Stomach smooth muscle (tissue), 2 donors: ENCODE measurements around the gene PRCD.
A peak's percentile ranks its signal among the peaks of the same experiment; 100 is the strongest.

Source experiments
- H3K27ac ChIP-seq: one replicate; pipeline ENCODE4 v1.7.0; 2013; ENCODE audit warnings: mild to moderate bottlenecking, low read length, inconsistent platforms
- H3K27me3 ChIP-seq, 2 donors: one replicate each; pipeline ENCODE4 v1.7.0; 2013; ENCODE audit warnings: low read length in 2 of 2; ENCODE audit not compliant: insufficient read depth in 2 of 2, control insufficient read depth in 1 of 2
- H3K36me3 ChIP-seq, 2 donors: one replicate each; pipeline ENCODE4 v1.7.0; 2013; ENCODE audit warnings: low read length in 2 of 2; ENCODE audit not compliant: control insufficient read depth in 2 of 2, insufficient read depth in 2 of 2
- H3K4me1 ChIP-seq: one replicate; pipeline ENCODE4 v1.7.0; 2013; ENCODE audit warnings: low read length; ENCODE audit not compliant: control insufficient read depth, insufficient read depth
- H3K4me3 ChIP-seq, 2 donors: one replicate each; pipeline ENCODE4 v1.7.0; 2013; ENCODE audit warnings: low read length in 2 of 2
- H3K9ac ChIP-seq, 2 donors: one replicate each; pipeline ENCODE4 v1.7.0; 2013; ENCODE audit warnings: low read length in 2 of 2, mild to moderate bottlenecking in 1 of 2
- H3K9me3 ChIP-seq, 2 donors: one replicate each; pipeline ENCODE4 v1.7.0; 2013; ENCODE audit warnings: low read length in 2 of 2; ENCODE audit not compliant: control insufficient read depth in 2 of 2
- donor health status: healthy.
- donor health status: Pancreatic carcinoma.

Gene PRCD, protein sequence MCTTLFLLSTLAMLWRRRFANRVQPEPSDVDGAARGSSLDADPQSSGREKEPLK

DNA sequence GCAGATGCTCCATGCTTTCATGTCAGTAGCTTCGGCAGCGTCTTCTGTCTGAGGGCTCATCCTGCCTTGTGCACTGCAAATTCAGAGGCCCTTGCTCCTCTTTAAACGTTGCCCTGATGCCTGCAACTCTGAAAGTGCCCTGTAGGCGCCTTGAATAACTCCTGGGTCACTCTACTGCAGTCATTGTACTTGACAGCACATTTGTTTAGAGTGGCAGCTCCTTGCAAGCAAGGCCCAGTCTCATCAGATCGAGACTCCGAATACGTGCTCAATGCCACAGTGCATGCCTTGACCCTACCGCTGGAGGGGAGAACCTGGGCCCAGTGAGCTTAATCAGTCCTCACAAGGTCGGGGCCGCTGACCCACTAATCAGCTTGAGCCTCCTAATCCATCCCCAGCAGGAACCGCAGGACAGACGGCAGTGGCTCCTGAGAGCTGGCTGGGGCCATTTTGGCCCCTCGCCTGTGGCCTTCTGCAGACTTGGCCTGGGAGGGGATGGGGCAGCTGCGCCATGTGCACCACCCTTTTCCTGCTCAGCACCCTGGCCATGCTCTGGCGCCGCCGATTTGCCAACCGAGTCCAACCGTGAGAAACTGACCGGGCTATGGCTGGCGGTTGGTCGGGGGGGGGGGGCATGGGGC is at the start of gene PRCD:
Gene PRCD (plus strand): TSS at position 414 of the 641 bp plus-strand sequence. CDS start 98 bp downstream, at position 512.
- Histone ChIP-seq H3K36me3 (no peaks in the 10 kb centered on the region), H3K27me3 (peaks cover 23 to 45% of the 10 kb centered on the region in 2 donors), H3K9me3 (no peaks in the 10 kb centered on the region), H3K4me1 (peaks cover 44% of the 10 kb centered on the region), H3K27ac (no peak within 1 kb of the TSS), H3K9ac (peak within 1 kb of the TSS; percentile 66 to 75), H3K4me3 (peak within 1 kb of the TSS; percentile 74 to 78)

DNA sequence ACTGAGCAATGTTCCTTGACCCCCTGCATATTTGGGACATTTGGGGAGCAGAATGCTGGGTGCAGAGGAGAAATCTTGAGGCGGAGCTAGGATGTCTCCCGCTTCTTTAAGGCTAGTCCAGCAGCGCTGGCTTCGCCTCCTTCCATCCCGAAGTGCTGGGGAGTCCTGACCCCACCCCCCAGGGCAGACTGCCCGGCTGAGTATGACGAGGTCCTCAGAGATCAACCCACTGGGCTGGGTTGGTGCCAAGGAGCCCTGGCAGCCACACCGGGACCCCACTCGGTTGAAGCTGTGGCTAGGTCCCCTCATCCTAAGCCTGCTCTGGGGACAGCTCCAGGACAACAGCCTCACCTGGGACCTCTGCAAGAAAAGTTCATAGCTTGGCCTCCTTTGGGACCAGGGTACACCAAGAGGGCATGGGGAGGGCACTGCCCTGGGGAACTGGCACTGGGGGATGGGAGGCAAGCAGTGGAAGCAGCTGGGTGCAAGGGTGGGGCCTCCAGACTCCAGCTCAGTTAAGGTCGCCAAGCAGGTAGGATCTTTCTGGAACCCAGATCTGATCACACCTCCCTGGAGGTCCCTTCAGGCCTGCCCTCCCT is 49.6 kb upstream of the PRCD start:
- no peaks in the 10 kb centered on the region for H3K9me3 ChIP-seq
- peaks cover 9% of the 10 kb centered on the region for H3K4me1 ChIP-seq
- no peak overlapping the region for H3K9ac ChIP-seq
- no peaks in the 10 kb centered on the region for H3K27me3 ChIP-seq
- no peaks in the 10 kb centered on the region for H3K36me3 ChIP-seq
- no peak overlapping the region for H3K4me3 ChIP-seq
- no peak overlapping the region for H3K27ac ChIP-seq

- Histone ChIP-seq H3K4me3 (no peak overlapping the region), H3K9ac (no peak overlapping the region), H3K36me3 (no peaks in the 10 kb centered on the region), H3K9me3 (no peaks in the 10 kb centered on the region), H3K27me3 (no peaks in the 10 kb centered on the region), H3K27ac (no peak overlapping the region), H3K4me1 (peaks cover 9% of the 10 kb centered on the region)
Measured at GRCh38 chr17:76491271-76492122, 48.3 kb upstream of the PRCD start.

GRCh38 chr17:76492123-76492988 is 47.5 kb upstream of the PRCD start:
- Histone ChIP-seq H3K4me1 (peaks cover 13% of the 10 kb centered on the region), H3K36me3 (no peaks in the 10 kb centered on the region), H3K27ac (no peak overlapping the region), H3K4me3 (no peak overlapping the region), H3K9me3 (no peaks in the 10 kb centered on the region), H3K27me3 (no peaks in the 10 kb centered on the region), H3K9ac (no peak overlapping the region)

DNA sequence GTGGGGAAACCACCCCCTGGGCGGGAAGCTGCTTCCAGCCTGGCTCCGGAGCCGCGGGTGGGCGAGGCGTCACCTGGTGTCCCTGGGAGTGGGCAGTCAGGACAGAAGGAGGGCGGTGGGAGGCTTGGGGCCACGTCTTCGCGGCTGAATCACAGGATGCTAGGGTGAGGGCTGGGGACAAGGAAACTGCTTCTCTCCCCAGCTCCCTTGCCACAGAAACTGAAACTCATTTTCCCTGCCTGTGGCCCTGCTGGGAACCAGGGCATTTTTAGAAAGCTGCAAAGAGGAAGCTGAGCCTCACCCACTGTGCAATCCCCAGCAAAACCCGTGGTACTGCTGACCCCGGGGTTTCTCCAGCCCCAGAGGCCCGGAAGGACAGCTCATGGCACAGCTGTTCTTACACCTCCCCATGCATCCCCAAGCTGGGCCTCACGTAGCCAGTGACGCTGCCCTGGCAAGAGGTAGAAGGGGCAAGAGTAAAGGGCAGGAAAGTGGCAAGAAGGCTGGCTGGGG is 46.8 kb upstream of the PRCD start:
- H3K36me3 ChIP-seq: no peaks in the 10 kb centered on the region
- H3K27ac ChIP-seq: no peak overlapping the region
- H3K27me3 ChIP-seq: no peaks in the 10 kb centered on the region
- H3K4me1 ChIP-seq: peaks cover 20% of the 10 kb centered on the region
- H3K9me3 ChIP-seq: no peaks in the 10 kb centered on the region
- H3K9ac ChIP-seq: no peak overlapping the region
- H3K4me3 ChIP-seq: no peak overlapping the region

DNA sequence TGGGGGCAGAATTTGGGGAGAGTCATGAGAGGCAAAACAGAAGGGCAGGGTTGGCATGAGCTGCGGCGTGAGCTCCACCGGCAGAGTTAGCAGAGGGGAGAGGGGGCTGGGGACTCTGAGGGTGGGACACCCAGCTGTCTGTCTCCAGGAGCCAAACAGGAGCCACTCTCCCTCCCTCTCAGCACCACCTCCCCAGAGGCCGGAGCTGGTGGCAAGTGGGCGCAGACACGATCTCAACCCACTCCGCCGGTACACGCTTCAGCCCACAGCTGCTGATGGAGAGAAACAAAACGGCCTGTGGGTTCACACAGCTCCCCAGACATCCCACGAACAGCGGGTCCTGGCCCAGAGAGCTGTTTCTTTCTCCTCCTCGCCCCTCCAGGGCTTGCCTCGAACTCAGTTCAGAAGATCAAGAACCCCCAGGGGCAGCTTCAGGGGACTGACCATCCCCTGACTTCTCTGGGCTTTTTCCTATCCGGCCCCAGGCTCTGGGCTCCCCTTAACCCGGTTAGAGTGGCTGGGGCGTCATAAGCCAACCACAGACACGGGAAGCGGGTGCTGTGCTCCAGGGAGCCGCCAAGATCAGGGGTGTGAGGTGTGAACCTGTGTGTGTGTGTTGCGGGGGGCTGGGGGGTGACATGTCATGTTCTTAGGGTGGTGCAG is 46.2 kb upstream of the PRCD start:
- Histone ChIP-seq H3K36me3 (no peaks in the 10 kb centered on the region), H3K27me3 (no peaks in the 10 kb centered on the region), H3K4me1 (peaks cover 26% of the 10 kb centered on the region), H3K9ac (no peak overlapping the region), H3K27ac (no peak overlapping the region), H3K4me3 (no peak overlapping the region), H3K9me3 (no peaks in the 10 kb centered on the region)

GRCh38 chr17:76495663-76496400 is 44.0 kb upstream of the PRCD start:
- Histone ChIP-seq H3K36me3 (no peaks in the 10 kb centered on the region), H3K9ac (peak overlapping the region in 1 of 2 donors; percentile 13), H3K9me3 (no peaks in the 10 kb centered on the region), H3K27me3 (no peaks in the 10 kb centered on the region), H3K4me1 (peaks cover 44% of the 10 kb centered on the region), H3K4me3 (no peak overlapping the region), H3K27ac (no peak overlapping the region)

GRCh38 chr17:76496464-76496863 is 43.4 kb upstream of the PRCD start:
- Histone ChIP-seq H3K27ac (no peak overlapping the region), H3K4me1 (peaks cover 50% of the 10 kb centered on the region)

GRCh38 chr17:76497699-76497978 is 42.2 kb upstream of the PRCD start:
- no peaks in the 10 kb centered on the region for H3K9me3 ChIP-seq
- no peak overlapping the region for H3K4me3 ChIP-seq
- peaks cover 59% of the 10 kb centered on the region for H3K4me1 ChIP-seq
- peak overlapping the region in 1 of 2 donors; percentile 29 for H3K9ac ChIP-seq
- H3K36me3 ChIP-seq: no peaks in the 10 kb centered on the region
- no peaks in the 10 kb centered on the region for H3K27me3 ChIP-seq
- H3K27ac ChIP-seq: peak overlapping the region; percentile 75

More at GRCh38 chr17:76496464-76496863, 43.4 kb upstream of the PRCD start:
- H3K27me3 ChIP-seq: no peaks in the 10 kb centered on the region
- H3K9me3 ChIP-seq: no peaks in the 10 kb centered on the region
- H3K9ac ChIP-seq: no peak overlapping the region
- no peaks in the 10 kb centered on the region for H3K36me3 ChIP-seq
- H3K4me3 ChIP-seq: no peak overlapping the region
